Renal pelvis (tissue), 4 donors: ENCODE results near the gene SSTR3. TPM values are rescaled to one million over a fixed set of nuclear protein-coding genes. Genes with fewer than 3 reads are reported as not detected.
"Not testable (repeated sequence)": the region's sequence is repeated elsewhere in the genome, so short reads cannot be mapped to it uniquely, and the experiment has no call there.

Experiments
- DNase-seq: peaks from one replicate; pipeline ENCODE4 v3.0.0-alpha.2; 2013
- polyA plus RNA-seq, 3 donors: library from polyadenylated mRNA; unstranded; fragments of 120-200 nt; gene quantifications; one replicate each; pipeline ENCODE4 v1.2.1, GENCODE V29; 2013; ENCODE audit not compliant: insufficient read length in 3 of 3

SSTR3 gene
- polyA plus RNA-seq, 3 donors = 1.1 to 1.2 (median 1.2) TPM

GRCh38 chr22:37243402-37244113 lies 31.3 kb upstream of the SSTR3 start:
- no peak for DNase-seq

- no peak for DNase-seq
These were observed 30.2 kb upstream of the SSTR3 start for GRCh38 chr22:37242395-37242918.

GRCh38 chr22:37241351-37242142 lies 29.3 kb upstream of the SSTR3 start:
- DNase-seq = no peak

- DNase-seq = no peak
These were observed 28.7 kb upstream of the SSTR3 start for GRCh38 chr22:37240941-37241320.

- no peak for DNase-seq
These were observed 28.1 kb upstream of the SSTR3 start for GRCh38 chr22:37240240-37240940.

GRCh38 chr22:37239336-37240239 lies 27.3 kb upstream of the SSTR3 start:
- no peak for DNase-seq

- no peak for DNase-seq
These were observed 25.3 kb upstream of the SSTR3 start for GRCh38 chr22:37237371-37238268.

- no peak for DNase-seq
These were observed 23.8 kb upstream of the SSTR3 start for GRCh38 chr22:37235897-37236607.

- no peak for DNase-seq
These were observed 22.7 kb upstream of the SSTR3 start for GRCh38 chr22:37234736-37235711.

- no peak for DNase-seq
These were observed 21.7 kb upstream of the SSTR3 start for GRCh38 chr22:37233751-37234631.

- DNase-seq = not testable (repeated sequence)
These were observed 21.1 kb upstream of the SSTR3 start for GRCh38 chr22:37233371-37233750.

- DNase-seq = no peak
These were observed 20.1 kb upstream of the SSTR3 start for GRCh38 chr22:37232140-37232998.

GRCh38 chr22:37231406-37232139 lies 19.3 kb upstream of the SSTR3 start:
- DNase-seq = no peak

GRCh38 chr22:37230673-37231405 lies 18.6 kb upstream of the SSTR3 start:
- no peak for DNase-seq
